NCI-H2029 treated with DMSO at 0.1 percent for 48 hours (cell line): ENCODE data around the gene FCSK.
A peak's percentile ranks its signal among the peaks of the same experiment; 100 is the strongest.

Source experiments
- DNase-seq: peaks from one replicate; lab custom pipeline; 2025; lab: John Stamatoyannopoulos, UW

FCSK gene

GRCh38 chr16:70480127-70481105 is 26.0 kb downstream of the FCSK start:
- DNase-seq: no peak

GRCh38 chr16:70481929-70482536 is 27.6 kb downstream of the FCSK start:
- DNase-seq: no peak

- no peak for DNase-seq
Observed at GRCh38 chr16:70482624-70483023, 28.2 kb downstream of the FCSK start.

- DNase-seq: no peak
Observed at GRCh38 chr16:70483426-70483825, 29.0 kb downstream of the FCSK start.

- no peak for DNase-seq
Observed at GRCh38 chr16:70484867-70485266, 30.5 kb downstream of the FCSK start.

GRCh38 chr16:70490261-70490660 is 35.9 kb downstream of the FCSK start:
- DNase-seq: no peak

- no peak for DNase-seq
Observed at GRCh38 chr16:70493802-70494201, 39.4 kb downstream of the FCSK start.

- no peak for DNase-seq
Observed at GRCh38 chr16:70494202-70494770, 39.9 kb downstream of the FCSK start.

GRCh38 chr16:70494777-70495176 is 40.4 kb downstream of the FCSK start:
- DNase-seq: no peak

GRCh38 chr16:70495425-70496182 is 41.2 kb downstream of the FCSK start:
- DNase-seq: no peak

- DNase-seq: no peak
Observed at GRCh38 chr16:70496513-70496912, 42.1 kb downstream of the FCSK start.

GRCh38 chr16:70508752-70509151 is 54.4 kb downstream of the FCSK start:
- no peak for DNase-seq

- DNase-seq: no peak
Observed at GRCh38 chr16:70510216-70510615, 55.8 kb downstream of the FCSK start.

GRCh38 chr16:70511833-70512232 is 57.4 kb downstream of the FCSK start:
- DNase-seq: no peak

GRCh38 chr16:70512456-70512855 is 58.1 kb downstream of the FCSK start:
- no peak for DNase-seq

GRCh38 chr16:70520612-70521297 is 66.4 kb downstream of the FCSK start:
- no peak for DNase-seq

- DNase-seq: no peak
Observed at GRCh38 chr16:70522216-70523075, 68.1 kb downstream of the FCSK start.

GRCh38 chr16:70523076-70523742 is 68.8 kb downstream of the FCSK start, which contains the start of gene COG4:
COG4 (minus strand) TSS chr16:70523554; CDS start chr16:70523543, 11 bp downstream.
- DNase-seq: peak; percentile 54

- peak; percentile 37 for DNase-seq
Observed at GRCh38 chr16:70523743-70524398, 69.5 kb downstream of the FCSK start, which contains the start of gene SF3B3. SF3B3 (plus strand) TSS chr16:70523816; CDS start chr16:70526657, 2,841 bp downstream.
